K562 (cell line): Measurements from ENCODE around the gene MRM2.

Experiments
- AFF1 ChIP-seq, 2 experiments: fragments of 450-650 bp; IDR thresholded peaks; 2 replicates each; pipeline ENCODE4 v1.6.1; 2018; ENCODE audit warnings: mild to moderate bottlenecking in 2 of 2, low read depth in 1 of 2; ENCODE audit not compliant: partially characterized antibody in 2 of 2
- ATF3 ChIP-seq, 2 experiments: fragments of 450-650 bp in 1 of 2; sonication (generic) in 1 of 2; formaldehyde crosslinking in 1 of 2; IDR thresholded peaks in 1 of 2; conservative IDR thresholded peaks in 1 of 2; 2 replicates each; pipeline versions ENCODE4 v1.6.1 to v1.8.1; 2016 to 2023; ENCODE audit warnings: mild to moderate bottlenecking in 2 of 2, moderate library complexity in 2 of 2, inconsistent platforms in 1 of 2, missing genetic modification reagents in 1 of 2
- BRCA1 ChIP-seq, 2 experiments: fragments of 450-650 bp in 1 of 2; sonication (generic) in 1 of 2; formaldehyde crosslinking in 1 of 2; IDR thresholded peaks; 2 replicates each; pipeline versions ENCODE4 v1.5.0 to v1.6.1; 2017 to 2020; ENCODE audit warnings: mild to moderate bottlenecking in 1 of 2, missing genetic modification reagents in 1 of 2
- CTCF ChIP-seq, 3 experiments: IDR thresholded peaks in 2 of 3; conservative IDR thresholded peaks in 1 of 3; 2 replicates each; pipeline ENCODE4 v1.5.1; 2011 to 2012; ENCODE audit warnings: low read length in 3 of 3, mild to moderate bottlenecking in 3 of 3, control low read depth in 2 of 3, improper control_type of control experiment in 1 of 3, inconsistent platforms in 1 of 3, low read depth in 1 of 3, mixed read lengths in 1 of 3, moderate library complexity in 1 of 3; ENCODE audit not compliant: insufficient read depth in 2 of 3
- IRF2 ChIP-seq: sonication (generic); formaldehyde crosslinking; IDR thresholded peaks from 2 replicates; pipeline ENCODE4 v1.8.1; 2022; ENCODE audit warnings: mild to moderate bottlenecking, missing genetic modification reagents
- RBM39 ChIP-seq: fragments of 200-400 bp; formaldehyde crosslinking; optimal IDR thresholded peaks from 2 replicates; pipeline ENCODE3; 2018; ENCODE audit warnings: low read depth, low read length
- RCOR1 ChIP-seq, 2 experiments: IDR thresholded peaks; 2 replicates each; pipeline ENCODE4 v1.6.1; 2012; ENCODE audit warnings: low read depth in 2 of 2, low read length in 2 of 2, borderline replicate concordance in 1 of 2, improper control_type of control experiment in 1 of 2
- ZNF717 ChIP-seq: fragments of 250-450 bp; sonication (Bioruptor Pico); IDR thresholded peaks from 2 replicates; pipeline ENCODE4 v1.5.0; 2021

GRCh38 chr7:2289621-2290020 is 47.6 kb upstream of the MRM2 start:
- TF ChIP-seq CTCF (IDR thresholded peaks at IDR 0.05 in 2 of 3, conservative IDR thresholded peaks at IDR 0.05 in 1 of 3; ENCODE audit: insufficient read depth in 2 of 3, low read depth in 1 of 3, low read length in 3 of 3), result no peak
- TF ChIP-seq IRF2 (CRISPR knock-in tag), result no peak
- TF ChIP-seq RBM39, result no peak
- no peak for TF ChIP-seq ZNF717 (CRISPR knock-in tag)
- TF ChIP-seq AFF1 (IDR thresholded peaks at IDR 0.05; ENCODE audit: low read depth in 1 of 2, partially characterized antibody in 2 of 2), result no peak
- TF ChIP-seq BRCA1 (IDR thresholded peaks at IDR 0.05), result no peak
- TF ChIP-seq BRCA1 (CRISPR knock-in tag; IDR thresholded peaks at IDR 0.05), result no peak
- no peak for TF ChIP-seq RCOR1 (IDR thresholded peaks at IDR 0.05; ENCODE audit: borderline replicate concordance in 1 of 2, low read depth in 2 of 2, low read length in 2 of 2)
- TF ChIP-seq ATF3 (IDR thresholded peaks at IDR 0.05), result no peak
- TF ChIP-seq ATF3 (CRISPR knock-in tag; conservative IDR thresholded peaks at IDR 0.05), result no peak
